Keratinocyte (primary cell): Measurements from ENCODE around the gene EEF2K. TPM values are rescaled to one million over a fixed set of nuclear protein-coding genes. Genes with fewer than 3 reads are reported as not detected.

Experiments
- DNase-seq: peaks from one replicate; pipeline ENCODE4 v3.0.0-alpha.2; 2011; ENCODE audit warnings: low read depth, missing footprints, low spot score
- FAIRE-seq: peaks from 2 replicates; lab custom pipeline; 2011; peaks lifted over from hg19 to GRCh38; lab: Jason Lieb, UNC
- H2AFZ ChIP-seq: 2 replicates; pipeline ENCODE4 v1.6.0; 2012; ENCODE audit warnings: low read length, control low read depth, inconsistent platforms; ENCODE audit not compliant: control insufficient read depth
- H3K27ac ChIP-seq: 2 replicates; pipeline ENCODE4 v1.5.1; 2011; ENCODE audit warnings: low read length; ENCODE audit not compliant: control insufficient read depth, insufficient read depth
- H3K27me3 ChIP-seq: 3 replicates; pipeline ENCODE4 v1.6.0; 2011; ENCODE audit warnings: low read length; ENCODE audit not compliant: control insufficient read depth, insufficient read depth; ENCODE audit errors: extremely low read depth
- H3K36me3 ChIP-seq, 2 experiments: 2 replicates in 1 of 2; 3 replicates in 1 of 2; pipeline ENCODE4 v1.5.1; 2011; ENCODE audit warnings: low read length in 2 of 2, mild to moderate bottlenecking in 1 of 2; ENCODE audit not compliant: control insufficient read depth in 2 of 2, insufficient read depth in 2 of 2; ENCODE audit errors: extremely low read depth in 1 of 2
- H3K4me1 ChIP-seq: 3 replicates; pipeline ENCODE4 v1.5.1; 2011; ENCODE audit warnings: low read length; ENCODE audit not compliant: control insufficient read depth, insufficient read depth; ENCODE audit errors: extremely low read depth
- H3K4me2 ChIP-seq: 3 replicates; pipeline ENCODE4 v1.6.0; 2011; ENCODE audit warnings: low read depth, low read length; ENCODE audit not compliant: control insufficient read depth, insufficient read depth; ENCODE audit errors: extremely low read depth
- H3K4me3 ChIP-seq, 3 experiments: fragments of 200-600 bp in 1 of 3; sonication (generic) in 1 of 3; 2 replicates in 2 of 3; 3 replicates in 1 of 3; pipeline ENCODE4 v1.5.1; 2011 to 2016; ENCODE audit warnings: low read length in 3 of 3, mild to moderate bottlenecking in 3 of 3, control low read depth in 2 of 3, inconsistent platforms in 1 of 3, low read depth in 1 of 3, mixed read lengths in 1 of 3, mixed run types in 1 of 3, moderate library complexity in 1 of 3; ENCODE audit not compliant: control insufficient read depth in 2 of 3, insufficient read depth in 2 of 3; ENCODE audit errors: extremely low read depth in 1 of 3
- H3K79me2 ChIP-seq: 2 replicates; pipeline ENCODE4 v1.6.0; 2012; ENCODE audit warnings: low read length; ENCODE audit not compliant: control insufficient read depth, insufficient read depth
- H3K9ac ChIP-seq: 3 replicates; pipeline ENCODE4 v1.6.0; 2011; ENCODE audit warnings: low read length; ENCODE audit not compliant: control insufficient read depth, insufficient read depth; ENCODE audit errors: extremely low read depth
- H3K9me1 ChIP-seq: 3 replicates; pipeline ENCODE4 v1.6.0; 2011; ENCODE audit warnings: low read length; ENCODE audit not compliant: control insufficient read depth, insufficient read depth; ENCODE audit errors: extremely low read depth
- H3K9me3 ChIP-seq: 2 replicates; pipeline ENCODE4 v1.5.1; 2012; ENCODE audit warnings: low read depth, low read length; ENCODE audit not compliant: control insufficient read depth
- H4K20me1 ChIP-seq: 3 replicates; pipeline ENCODE4 v1.6.0; 2011; ENCODE audit warnings: low read length; ENCODE audit not compliant: control insufficient read depth, insufficient read depth; ENCODE audit errors: extremely low read depth
- CTCF ChIP-seq, 3 experiments: IDR thresholded peaks in 1 of 3; conservative IDR thresholded peaks in 1 of 3; optimal IDR thresholded peaks in 1 of 3; 2 replicates in 2 of 3; 3 replicates in 1 of 3; pipeline versions ENCODE3 to v1.5.1; 2011; ENCODE audit warnings: low read length in 3 of 3, mild to moderate bottlenecking in 3 of 3, moderate library complexity in 2 of 3, control low read depth in 1 of 3, inconsistent platforms in 1 of 3; ENCODE audit not compliant: insufficient read depth in 2 of 3; ENCODE audit errors: extremely low read depth in 1 of 3
- EZH2 ChIP-seq: IDR thresholded peaks from one replicate; pipeline ENCODE4 v1.6.1; 2012; ENCODE audit warnings: inconsistent platforms, mild to moderate bottlenecking, low read length, moderate library complexity
- dilution Hi-C: fragments of 300-500 bp; cut with MboI; formaldehyde crosslinking; loops from one replicate; pipeline ENCODE4 v1.7.0; 2020; ENCODE audit warnings: low sequenced_read_pairs; ENCODE audit not compliant: extremely low pct_ligation_motif_present
- polyA plus RNA-seq, 5 experiments: library from polyadenylated mRNA; depleted of rRNA in 3 of 5; stranded (reverse) in 3 of 5; stranded (forward) in 1 of 5; unstranded in 1 of 5; fragments of >200 nt; gene quantifications; 1 replicate in 1 of 5; 2 replicates in 3 of 5; 3 replicates in 1 of 5; pipeline versions ENCODE4 v1.2.1 to v1.2.3, GENCODE V29; 2011 to 2012; ENCODE audit warnings: missing spikeins in 2 of 5, low read depth in 1 of 5, low replicate concordance in 1 of 5

EEF2K gene
- polyA plus RNA-seq, 1 donor (not counting 4 experiments of a cell fraction or from before 2014, with no cell fraction given): 7.3 TPM

- DNase-seq (peak; percentile 86), FAIRE-seq (no peak)
- Histone ChIP-seq H3K79me2 (peaks cover 41% of the 10 kb centered on the region), H3K27me3 (no peaks in the 10 kb centered on the region), H2AFZ (peak within 1 kb of the TSS; percentile 83), H3K36me3 (peaks cover 0 to 14% of the 10 kb centered on the region in 2 experiments), H3K9me1 (peaks cover 1% of the 10 kb centered on the region), H4K20me1 (peaks cover 13% of the 10 kb centered on the region), H3K4me2 (peak within 1 kb of the TSS; percentile 87), H3K9me3 (no peaks in the 10 kb centered on the region), H3K4me1 (peaks cover 17% of the 10 kb centered on the region), H3K27ac (peak within 1 kb of the TSS; percentile 97), H3K9ac (peak within 1 kb of the TSS; percentile 96), H3K4me3 (peak within 1 kb of the TSS; percentile 82 to 97 (median 90))
- dilution Hi-C loops: no loop called here
- TF ChIP-seq CTCF (optimal IDR thresholded peaks at IDR 0.05 in 1 of 3, IDR thresholded peaks at IDR 0.05 in 1 of 3, conservative IDR thresholded peaks at IDR 0.05 in 1 of 3; ENCODE audit: extremely low read depth in 1 of 3, insufficient read depth in 2 of 3, low read length in 3 of 3) (peak; percentile 73 to 96 (median 90)), EZH2 (no peak)
Measured at GRCh38 chr16:22297114-22297870, 91.2 kb downstream of the EEF2K start, which contains the start of gene POLR3E. Gene POLR3E, plus strand, starts transcription at chr16:22297409. Its CDS starts 5,560 bp downstream, at chr16:22302969.

- peak overlapping the region; percentile 97 for H3K27ac ChIP-seq
- peaks cover 4 to 21% of the 10 kb centered on the region in 2 experiments for H3K36me3 ChIP-seq
- H2AFZ ChIP-seq: peak overlapping the region; percentile 7
- H3K9ac ChIP-seq: peak overlapping the region; percentile 96
- peak; percentile 45 for DNase-seq
- H3K4me3 ChIP-seq: peak overlapping the region; percentile 82 to 97 (median 90)
- no peaks in the 10 kb centered on the region for H3K9me3 ChIP-seq
- no peak for TF ChIP-seq EZH2
- TF ChIP-seq CTCF (optimal IDR thresholded peaks at IDR 0.05 in 1 of 3, IDR thresholded peaks at IDR 0.05 in 1 of 3, conservative IDR thresholded peaks at IDR 0.05 in 1 of 3; ENCODE audit: extremely low read depth in 1 of 3, insufficient read depth in 2 of 3, low read length in 3 of 3): no peak
- H3K79me2 ChIP-seq: peaks cover 49% of the 10 kb centered on the region
- dilution Hi-C loops: no loop called here
- no peaks in the 10 kb centered on the region for H3K27me3 ChIP-seq
- peak; percentile 53 for FAIRE-seq
- H3K4me1 ChIP-seq: peaks cover 17% of the 10 kb centered on the region
- H4K20me1 ChIP-seq: peaks cover 13% of the 10 kb centered on the region
- H3K4me2 ChIP-seq: peak overlapping the region; percentile 84
- peaks cover 4% of the 10 kb centered on the region for H3K9me1 ChIP-seq
Measured at GRCh38 chr16:22297871-22298733, 92.0 kb downstream of the EEF2K start.
